GM12872 (cell line): ENCODE measurements around the gene MAEA.

Experiments used
- CTCF ChIP-seq: IDR thresholded peaks from 3 replicates; pipeline ENCODE4 v1.5.1; 2011; ENCODE audit warnings: low read depth, mild to moderate bottlenecking, low read length, moderate library complexity; ENCODE audit not compliant: insufficient read depth

MAEA gene

DNA sequence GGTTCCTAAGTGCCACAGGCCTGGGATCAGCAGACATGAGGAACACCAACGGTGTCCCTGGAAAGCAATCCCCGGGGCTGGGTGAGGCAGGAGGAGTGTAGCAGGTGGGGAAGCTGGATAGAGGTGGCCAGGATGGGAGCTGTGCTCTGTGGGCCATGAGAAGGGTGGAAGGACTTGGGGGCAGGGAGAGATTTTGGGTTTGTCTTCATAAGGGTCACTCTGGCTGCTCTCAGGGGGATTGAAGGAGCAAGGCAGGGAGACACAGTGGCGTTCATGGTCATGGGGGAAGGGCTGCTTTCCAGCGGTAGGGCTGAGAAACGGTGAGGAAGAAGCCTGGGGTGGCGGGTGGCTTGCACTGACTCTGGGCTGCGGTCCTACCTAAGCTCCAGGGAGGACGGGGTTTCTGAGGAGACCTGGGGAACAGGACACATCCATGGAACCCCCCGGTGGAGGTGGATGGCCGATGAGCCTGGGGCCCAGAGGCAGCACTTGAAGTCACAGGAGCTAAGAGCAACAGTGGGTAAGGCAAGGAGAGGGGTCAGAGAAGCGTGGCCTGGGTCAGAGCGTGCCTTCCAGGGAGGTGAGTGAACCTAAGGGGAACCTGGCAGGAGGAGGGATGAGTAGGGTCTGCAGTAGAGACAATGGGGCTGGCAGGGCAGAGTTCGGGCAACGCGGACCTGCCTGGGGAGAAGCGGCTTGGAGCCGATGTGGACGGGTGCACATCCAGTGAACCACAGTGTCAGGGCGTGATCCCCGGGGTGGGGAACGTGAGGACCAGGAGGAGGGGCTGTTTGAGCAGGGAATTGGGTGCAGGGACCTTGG lies 28.4 kb upstream of the MAEA start:
- no peak for TF ChIP-seq CTCF

GRCh38 chr4:1264942-1265341 lies 24.7 kb upstream of the MAEA start:
- TF ChIP-seq CTCF: no peak

DNA sequence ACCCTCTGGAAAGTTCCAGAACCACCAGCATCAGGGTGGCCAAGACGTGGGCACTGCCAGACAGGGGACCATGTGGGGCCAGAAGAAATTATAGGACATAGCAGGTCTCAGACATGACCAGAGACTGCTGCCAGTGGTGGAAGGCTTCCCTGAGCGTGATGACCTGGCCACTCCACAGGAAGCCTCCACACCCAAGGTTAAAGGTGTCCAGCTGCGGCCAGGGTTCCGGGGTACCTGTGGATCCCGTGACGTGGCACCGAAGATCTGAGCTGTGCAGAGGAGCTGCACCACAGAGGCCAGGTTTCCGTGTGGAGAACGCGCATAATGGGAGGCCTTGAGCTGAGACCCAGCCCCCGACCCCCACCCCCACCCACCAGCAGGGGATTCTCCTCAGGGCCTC lies 24.3 kb upstream of the MAEA start:
- TF ChIP-seq CTCF: no peak

DNA sequence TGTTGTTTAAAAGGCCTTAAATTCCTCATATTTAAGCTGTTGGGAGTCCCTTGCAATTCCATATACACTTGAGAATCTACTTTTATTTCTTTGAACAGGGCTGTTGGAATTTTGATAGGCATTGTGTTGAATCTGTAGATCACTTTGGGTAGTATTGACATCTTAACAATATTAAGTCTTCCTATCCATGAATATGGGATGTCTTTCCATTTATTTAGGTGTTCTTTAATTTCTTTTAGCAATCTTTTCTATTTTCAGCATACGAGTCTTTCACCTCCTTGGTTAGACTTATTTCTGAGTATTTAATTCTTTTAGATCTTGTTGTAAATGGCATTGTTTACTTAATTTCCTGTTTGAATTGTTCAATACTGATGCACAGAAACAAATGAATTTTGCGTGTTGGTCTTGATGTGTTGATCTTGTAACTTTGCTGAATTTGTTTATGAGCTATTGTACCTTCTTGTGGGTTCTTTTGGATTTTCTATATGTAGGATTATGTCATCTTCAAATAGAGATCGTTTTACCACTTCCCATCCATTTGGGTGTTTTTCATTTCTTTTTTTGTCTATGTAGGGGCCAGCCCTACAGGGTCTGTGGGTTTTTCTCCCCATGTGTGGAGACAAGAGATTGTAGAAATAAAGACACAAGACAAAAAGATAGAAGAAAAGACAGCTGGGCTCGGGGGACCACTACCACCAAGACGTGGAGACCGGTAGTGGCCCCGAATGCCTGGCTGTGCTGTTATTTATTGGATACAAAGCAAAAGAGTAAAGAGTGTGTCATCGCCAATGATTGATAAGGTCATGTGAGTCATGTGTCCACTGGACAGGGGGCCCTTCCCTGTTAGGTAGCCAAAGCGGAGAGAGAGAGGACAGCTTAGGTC lies 22.6 kb upstream of the MAEA start:
- TF ChIP-seq CTCF: no peak

- no peak for TF ChIP-seq CTCF
These were observed 20.5 kb upstream of the MAEA start for GRCh38 chr4:1269209-1269608.

DNA sequence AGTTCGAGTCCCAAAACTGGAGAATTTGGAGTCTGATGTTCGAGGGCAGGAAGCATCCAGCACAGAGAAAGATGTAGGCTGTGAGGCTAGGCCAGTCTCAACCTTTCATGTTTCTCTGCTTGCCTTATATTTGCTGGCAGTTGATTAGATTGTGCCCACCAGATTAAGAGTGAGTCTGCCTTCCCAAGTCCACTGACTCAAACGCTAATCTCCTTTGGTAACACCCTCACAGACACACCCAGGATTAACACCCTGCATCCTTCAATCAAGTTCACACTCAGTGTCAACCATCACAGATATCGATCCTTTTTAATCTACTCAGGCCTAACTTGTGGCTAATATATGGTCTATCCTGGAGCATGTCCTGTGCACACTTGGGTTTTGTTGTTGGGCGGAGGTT lies 18.0 kb upstream of the MAEA start:
- TF ChIP-seq CTCF: no peak

- no peak for TF ChIP-seq CTCF
These were observed 14.8 kb upstream of the MAEA start for GRCh38 chr4:1274871-1275270.
